H9 (cell line): Measurements from ENCODE around the gene DAZAP1. TPM values are rescaled to one million over a fixed set of nuclear protein-coding genes. Genes with fewer than 3 reads are reported as not detected.
A peak's percentile ranks its signal among the peaks of the same experiment; 100 is the strongest.

Experiments used
- DNase-seq: peaks from one replicate; pipeline ENCODE4 v3.0.0-alpha.2; 2017
- H2AFZ ChIP-seq: one replicate; pipeline ENCODE4 v1.6.1; 2013; ENCODE audit warnings: mild to moderate bottlenecking, low read length, control low read depth, moderate library complexity
- H2AK5ac ChIP-seq: 2 replicates; pipeline ENCODE4 v1.6.1; 2013; ENCODE audit warnings: low read length, control low read depth, mixed read lengths; ENCODE audit not compliant: insufficient read length
- H2BK120ac ChIP-seq: one replicate; pipeline ENCODE4 v1.6.1; 2013; ENCODE audit warnings: low read depth, mild to moderate bottlenecking, low read length, control low read depth, inconsistent platforms; ENCODE audit not compliant: poor library complexity, severe bottlenecking
- H2BK12ac ChIP-seq: 2 replicates; pipeline ENCODE4 v1.6.1; 2013; ENCODE audit warnings: low read length, control low read depth, mixed read lengths, low read depth; ENCODE audit not compliant: insufficient read length
- H2BK15ac ChIP-seq: 2 replicates; pipeline ENCODE4 v1.6.1; 2013; ENCODE audit warnings: low read depth, low read length, control low read depth
- H2BK20ac ChIP-seq: one replicate; pipeline ENCODE4 v1.6.1; 2013; ENCODE audit warnings: low read depth, mild to moderate bottlenecking, low read length, control low read depth, inconsistent platforms; ENCODE audit not compliant: poor library complexity, severe bottlenecking
- H2BK5ac ChIP-seq: 2 replicates; pipeline ENCODE4 v1.6.1; 2013; ENCODE audit warnings: low read length, control low read depth, mixed read lengths; ENCODE audit not compliant: insufficient read length
- H3K14ac ChIP-seq: 2 replicates; pipeline ENCODE4 v1.6.1; 2013; ENCODE audit warnings: low read length, control low read depth; ENCODE audit not compliant: insufficient read depth
- H3K18ac ChIP-seq: 2 replicates; pipeline ENCODE4 v1.6.1; 2013; ENCODE audit warnings: low read depth, mild to moderate bottlenecking, mixed read lengths, low read length, control low read depth; ENCODE audit not compliant: insufficient read length
- H3K23ac ChIP-seq: 2 replicates; pipeline ENCODE4 v1.6.1; 2013; ENCODE audit warnings: low read length, control low read depth, mixed read lengths, low read depth; ENCODE audit not compliant: insufficient read length
- H3K23me2 ChIP-seq: 2 replicates; pipeline ENCODE4 v1.6.1; 2013; ENCODE audit warnings: low read depth, mild to moderate bottlenecking, mixed read lengths, low read length, control low read depth; ENCODE audit not compliant: insufficient read length, poor library complexity, severe bottlenecking
- H3K27ac ChIP-seq: 2 replicates; pipeline ENCODE4 v1.5.1; 2013; ENCODE audit warnings: low read length, control low read depth, mixed read lengths, low read depth; ENCODE audit not compliant: insufficient read length
- H3K27me3 ChIP-seq: 2 replicates; pipeline ENCODE4 v1.6.1; 2013; ENCODE audit warnings: low read length, control low read depth, inconsistent platforms; ENCODE audit not compliant: insufficient read depth
- H3K4ac ChIP-seq: 2 replicates; pipeline ENCODE4 v1.6.1; 2013; ENCODE audit warnings: low read depth, mild to moderate bottlenecking, control low read depth, inconsistent platforms, low read length, moderate library complexity
- H3K4me1 ChIP-seq: 2 replicates; pipeline ENCODE4 v1.6.1; 2013; ENCODE audit warnings: low read length, control low read depth, inconsistent platforms; ENCODE audit not compliant: insufficient read depth
- H3K4me2 ChIP-seq: 2 replicates; pipeline ENCODE4 v1.6.1; 2013; ENCODE audit warnings: low read length, control low read depth, mixed read lengths; ENCODE audit not compliant: insufficient read length, insufficient read depth
- H3K56ac ChIP-seq: 2 replicates; pipeline ENCODE4 v1.6.1; 2013; ENCODE audit warnings: low read depth, mild to moderate bottlenecking, mixed read lengths, low read length, control low read depth; ENCODE audit not compliant: insufficient read length
- H3K79me1 ChIP-seq: 2 replicates; pipeline ENCODE4 v1.6.1; 2013; ENCODE audit warnings: low read depth, mild to moderate bottlenecking, moderate library complexity, low read length, control low read depth, inconsistent platforms; ENCODE audit not compliant: insufficient read depth, poor library complexity, severe bottlenecking
- H3K79me2 ChIP-seq: 2 replicates; pipeline ENCODE4 v1.6.1; 2013; ENCODE audit warnings: low read length, control low read depth, inconsistent platforms; ENCODE audit not compliant: insufficient read depth
- H3K9ac ChIP-seq: 2 replicates; pipeline ENCODE4 v1.6.1; 2013; ENCODE audit warnings: low read length, control low read depth, mixed read lengths; ENCODE audit not compliant: insufficient read length; ENCODE audit errors: extremely low read depth
- H3K9me3 ChIP-seq: one replicate; pipeline ENCODE4 v1.6.1; 2013; ENCODE audit warnings: low read depth, low read length, inconsistent platforms; ENCODE audit not compliant: control insufficient read depth
- H3T11ph ChIP-seq: one replicate; pipeline ENCODE4 v1.6.1; 2013; ENCODE audit warnings: mild to moderate bottlenecking, low read length, control low read depth, inconsistent platforms
- H4K20me1 ChIP-seq: one replicate; pipeline ENCODE4 v1.6.1; 2013; ENCODE audit not compliant: control insufficient read depth, insufficient read length, insufficient read depth
- H4K5ac ChIP-seq: 2 replicates; pipeline ENCODE4 v1.6.1; 2013; ENCODE audit warnings: low read depth, mild to moderate bottlenecking, mixed read lengths, low read length, control low read depth; ENCODE audit not compliant: insufficient read length
- H4K8ac ChIP-seq: replicated peaks from 2 replicates; pipeline ENCODE4 v1.6.1; 2013; ENCODE audit warnings: low read length, control low read depth, mixed read lengths, low read depth; ENCODE audit not compliant: insufficient read length
- H4K91ac ChIP-seq: 2 replicates; pipeline ENCODE4 v1.6.1; 2013; ENCODE audit warnings: low read depth, mild to moderate bottlenecking, moderate library complexity, mixed read lengths, low read length, control low read depth; ENCODE audit not compliant: insufficient read length
- H3K27ac Mint-ChIP-seq, 3 experiments: 2 replicates in 2 of 3; 3 replicates in 1 of 3; pipeline ENCODE4 v1.8.0; 2020 to 2021; ENCODE audit warnings: mixed read lengths in 3 of 3, mild to moderate bottlenecking in 1 of 3, moderate library complexity in 1 of 3
- H3K27me3 Mint-ChIP-seq: 2 replicates; pipeline ENCODE4 v1.8.0; 2021; ENCODE audit warnings: low read depth, mild to moderate bottlenecking, moderate library complexity, mixed read lengths
- H3K36me3 Mint-ChIP-seq, 3 experiments: 2 replicates in 2 of 3; 3 replicates in 1 of 3; pipeline ENCODE4 v1.8.0; 2020 to 2021; ENCODE audit warnings: low read depth in 3 of 3, mixed read lengths in 3 of 3; ENCODE audit not compliant: insufficient read depth in 1 of 3
- H3K4me1 Mint-ChIP-seq, 2 experiments: 2 replicates each; pipeline ENCODE4 v1.8.0; 2020; ENCODE audit warnings: mixed read lengths in 2 of 2
- H3K4me3 Mint-ChIP-seq, 2 experiments: 2 replicates in 1 of 2; 3 replicates in 1 of 2; pipeline ENCODE4 v1.8.0; 2020 to 2021; ENCODE audit warnings: mild to moderate bottlenecking in 2 of 2, mixed read lengths in 2 of 2, moderate library complexity in 1 of 2
- H3K9me3 Mint-ChIP-seq, 2 experiments: 2 replicates in 1 of 2; 3 replicates in 1 of 2; pipeline ENCODE4 v1.8.0; 2020; ENCODE audit warnings: mild to moderate bottlenecking in 2 of 2, mixed read lengths in 2 of 2, moderate library complexity in 1 of 2
- CTCF ChIP-seq: fragments of 200-600 bp; sonication (generic); conservative IDR thresholded peaks from 3 replicates; pipeline ENCODE4 v1.8.0; 2021; ENCODE audit warnings: antibody characterized with exemption, mild to moderate bottlenecking
- WGBS: extraction: QIAGEN DNeasy Blood & Tissue Kit; methylation state at CpG from one replicate; pipeline ENCODE4 v1.1.7; 2013; ENCODE audit warnings: missing lambda C conversion rate, low lambda C conversion rate, mixed read lengths; ENCODE audit not compliant: insufficient read length; ENCODE audit errors: extremely low coverage; 5-methylcytosine and 5-hydroxymethylcytosine counted together
- total RNA-seq: library from RNA; stranded (reverse); gene quantifications from 2 replicates; pipeline ENCODE4 v1.2.1, GENCODE V29; 2021

The DAZAP1 gene
- total RNA-seq, 1 experiment from 2014 or later = 265 TPM

- H3K4me2 ChIP-seq = peak overlapping the region; percentile 7
- peaks cover 68% of the 10 kb centered on the region for H3K27me3 Mint-ChIP-seq
- H3K79me1 ChIP-seq = no peaks in the 10 kb centered on the region
- no peak overlapping the region for H2AK5ac ChIP-seq
- whole genome bisulfite sequencing = no CpG with 5 or more reads among the region's 63 CpGs
- H3K4me3 Mint-ChIP-seq = peak overlapping the region; percentile 36 to 78
- no peak overlapping the region for H3T11ph ChIP-seq
- H3K23ac ChIP-seq = no peak overlapping the region
- DNase-seq = peak; percentile 57
- H3K36me3 Mint-ChIP-seq = peaks cover 3 to 14% (median 10%) of the 10 kb centered on the region in 3 experiments; a peak in 6 of 7 replicates
- peaks cover 24% of the 10 kb centered on the region; the same call in 1 of the 2 replicates for H3K27me3 ChIP-seq
- no peak overlapping the region for H4K91ac ChIP-seq
- no peak overlapping the region for H3K4ac ChIP-seq
- no peak overlapping the region for H2BK12ac ChIP-seq
- H4K8ac ChIP-seq = no peak overlapping the region
- H2BK15ac ChIP-seq = no peak overlapping the region
- TF ChIP-seq CTCF = no peak
- no peak overlapping the region for H3K14ac ChIP-seq
- H3K79me2 ChIP-seq = no peaks in the 10 kb centered on the region
- H2AFZ ChIP-seq = no peak overlapping the region
- H2BK20ac ChIP-seq = no peak overlapping the region
- H4K5ac ChIP-seq = no peak overlapping the region
- H3K23me2 ChIP-seq = peaks cover 7% of the 10 kb centered on the region
- H3K56ac ChIP-seq = no peak overlapping the region
- H3K4me1 ChIP-seq = no peaks in the 10 kb centered on the region
- H3K27ac Mint-ChIP-seq = no peak overlapping the region
- H3K18ac ChIP-seq = no peak overlapping the region
- no peaks in the 10 kb centered on the region; a peak in 1 of 5 replicates for H3K9me3 Mint-ChIP-seq
- H3K4me1 Mint-ChIP-seq = peaks cover 10 to 31% of the 10 kb centered on the region in 2 experiments
- no peaks in the 10 kb centered on the region for H4K20me1 ChIP-seq
- H3K9ac ChIP-seq = no peak overlapping the region
- no peak overlapping the region for H2BK5ac ChIP-seq
- H3K9me3 ChIP-seq = no peaks in the 10 kb centered on the region
- no peak overlapping the region for H2BK120ac ChIP-seq
- H3K27ac ChIP-seq = no peak overlapping the region
Measured at GRCh38 chr19:1446713-1447481, 39.5 kb downstream of the DAZAP1 start.
